DND-41 (cell line): ENCODE data around the gene ATP12A.

Experiments used
- ATAC-seq: fragments of 200-7000 bp; cut with Tn5 transposase; 3 replicates; pipeline ENCODE4 v1.9.1; 2021; ENCODE audit warnings: low read depth; ENCODE audit not compliant: insufficient read depth
- DNase-seq: peaks from one replicate; pipeline ENCODE4 v3.0.0-alpha.2; 2020
- H2AFZ ChIP-seq: 2 replicates; pipeline ENCODE4 v1.6.0; 2012; ENCODE audit warnings: low read depth, low read length
- H3K27ac ChIP-seq: 2 replicates; pipeline ENCODE4 v1.5.1; 2012; ENCODE audit warnings: low read length, inconsistent platforms
- H3K27me3 ChIP-seq: fragments of 200-600 bp; sonication (generic); 2 replicates; pipeline ENCODE4 v1.6.0; 2012; ENCODE audit warnings: low read length, mild to moderate bottlenecking, inconsistent platforms; ENCODE audit not compliant: insufficient read depth, poor library complexity
- H3K36me3 ChIP-seq: 2 replicates; pipeline ENCODE4 v1.5.1; 2012; ENCODE audit warnings: low read length, inconsistent platforms; ENCODE audit not compliant: insufficient read depth
- H3K4me1 ChIP-seq: 2 replicates; pipeline ENCODE4 v1.5.1; 2012; ENCODE audit warnings: mild to moderate bottlenecking, low read length; ENCODE audit not compliant: insufficient read depth
- H3K4me2 ChIP-seq: 2 replicates; pipeline ENCODE4 v1.6.0; 2012; ENCODE audit warnings: mild to moderate bottlenecking, moderate library complexity, low read length, inconsistent platforms; ENCODE audit not compliant: insufficient read depth
- H3K4me3 ChIP-seq, 2 experiments: fragments of 200-600 bp in 1 of 2; shearing (Covaris generic) in 1 of 2; 2 replicates each; pipeline ENCODE4 v1.5.1; 2012 to 2016; ENCODE audit warnings: inconsistent platforms in 2 of 2, low read length in 2 of 2, mild to moderate bottlenecking in 2 of 2, low read depth in 1 of 2, moderate library complexity in 1 of 2
- H3K79me2 ChIP-seq: 2 replicates; pipeline ENCODE4 v1.6.0; 2012; ENCODE audit warnings: low read length, inconsistent platforms; ENCODE audit not compliant: insufficient read depth
- H3K9ac ChIP-seq: 2 replicates; pipeline ENCODE4 v1.6.0; 2012; ENCODE audit warnings: low read depth, mild to moderate bottlenecking, inconsistent platforms, low read length, moderate library complexity
- H3K9me3 ChIP-seq: 2 replicates; pipeline ENCODE4 v1.5.1; 2012; ENCODE audit warnings: low read length, moderate library complexity, mild to moderate bottlenecking, inconsistent platforms; ENCODE audit not compliant: insufficient read depth, severe bottlenecking
- H4K20me1 ChIP-seq: 2 replicates; pipeline ENCODE4 v1.6.0; 2012; ENCODE audit warnings: low read length; ENCODE audit not compliant: insufficient read depth
- CTCF ChIP-seq: IDR thresholded peaks from 2 replicates; pipeline ENCODE4 v1.5.1; 2012; ENCODE audit warnings: borderline replicate concordance, low read length, moderate library complexity, mild to moderate bottlenecking; ENCODE audit not compliant: poor library complexity, severe bottlenecking; ENCODE audit errors: extremely low read depth
- EZH2 ChIP-seq: IDR thresholded peaks from 3 replicates; pipeline ENCODE4 v1.6.1; 2012; ENCODE audit warnings: borderline replicate concordance, low read depth, mild to moderate bottlenecking, moderate library complexity, low read length, inconsistent platforms; ENCODE audit not compliant: severe bottlenecking

ATP12A gene

DNA sequence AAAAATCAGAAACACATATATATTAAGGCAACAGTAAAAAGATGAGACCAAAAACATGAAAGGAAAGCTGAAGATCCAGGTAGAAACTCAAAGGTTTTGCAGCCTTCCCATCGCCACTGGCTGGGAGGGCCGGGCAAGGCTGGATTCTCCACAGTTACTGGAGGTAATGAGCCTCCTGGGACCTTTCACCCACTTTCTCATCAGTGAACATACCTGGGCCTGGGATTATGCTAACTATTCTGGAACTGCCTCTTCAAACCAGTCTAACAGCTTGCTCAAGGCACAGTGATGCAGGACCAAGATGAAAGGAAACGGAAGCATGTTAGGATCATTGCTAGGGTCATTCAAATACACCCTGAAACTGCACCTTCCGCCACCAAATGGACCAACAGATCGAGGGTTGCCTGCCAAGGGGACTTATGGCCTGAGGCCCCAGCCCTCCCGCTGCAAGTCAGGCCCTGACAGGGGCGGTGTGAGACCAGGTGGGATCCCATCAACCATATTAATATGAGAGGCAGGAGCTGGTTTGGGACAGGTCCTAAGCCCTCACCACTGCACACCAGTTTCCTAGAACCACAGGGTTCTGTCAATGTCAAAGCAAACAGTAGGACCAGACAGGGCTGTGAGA, 28.4 kb upstream of the ATP12A start:
- no peak overlapping the region for H3K9ac ChIP-seq
- ATAC-seq (no peak), DNase-seq (no peak)
- no peaks in the 10 kb centered on the region for H3K36me3 ChIP-seq
- no peak overlapping the region for H3K4me2 ChIP-seq
- TF ChIP-seq CTCF (no peak), EZH2 (no peak)
- no peaks in the 10 kb centered on the region for H3K27me3 ChIP-seq
- H4K20me1 ChIP-seq = no peaks in the 10 kb centered on the region
- no peak overlapping the region for H2AFZ ChIP-seq
- H3K4me3 ChIP-seq = no peak overlapping the region
- no peaks in the 10 kb centered on the region for H3K9me3 ChIP-seq
- H3K27ac ChIP-seq = no peak overlapping the region
- H3K4me1 ChIP-seq = no peaks in the 10 kb centered on the region
- H3K79me2 ChIP-seq = no peaks in the 10 kb centered on the region

DNA sequence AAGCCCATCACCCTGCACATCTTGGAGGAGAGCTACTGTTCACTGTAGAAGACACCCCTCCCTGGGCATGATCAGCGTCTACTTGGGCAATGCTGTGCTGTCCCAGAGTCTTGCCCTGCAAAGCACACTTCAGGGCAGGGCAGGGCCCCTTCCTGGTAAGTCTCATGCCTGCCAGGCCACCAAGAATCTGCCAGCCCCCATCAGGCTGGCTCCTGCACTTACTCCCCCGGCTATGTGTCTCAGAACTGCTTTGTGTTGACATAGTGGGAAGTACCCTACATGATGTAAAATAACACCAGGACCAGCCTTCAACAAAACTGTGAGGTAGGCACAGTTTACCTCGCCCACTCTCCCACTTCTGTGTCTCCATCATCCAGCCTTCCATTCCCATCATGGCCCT, 27.8 kb upstream of the ATP12A start:
- Histone ChIP-seq H4K20me1 (no peaks in the 10 kb centered on the region), H3K4me1 (no peaks in the 10 kb centered on the region), H3K27me3 (no peaks in the 10 kb centered on the region), H3K36me3 (no peaks in the 10 kb centered on the region), H3K9ac (no peak overlapping the region), H3K4me3 (no peak overlapping the region), H3K4me2 (no peak overlapping the region), H2AFZ (no peak overlapping the region), H3K27ac (no peak overlapping the region), H3K9me3 (no peaks in the 10 kb centered on the region), H3K79me2 (no peaks in the 10 kb centered on the region)
- ATAC-seq = no peak
- no peak for TF ChIP-seq CTCF
- TF ChIP-seq EZH2 = no peak
- DNase-seq = no peak

GRCh38 chr13:24654741-24655140, 25.5 kb upstream of the ATP12A start:
- no peak overlapping the region for H3K4me3 ChIP-seq
- H3K79me2 ChIP-seq = no peaks in the 10 kb centered on the region
- no peaks in the 10 kb centered on the region for H3K9me3 ChIP-seq
- H2AFZ ChIP-seq = no peak overlapping the region
- TF ChIP-seq CTCF (no peak), EZH2 (no peak)
- no peaks in the 10 kb centered on the region for H3K36me3 ChIP-seq
- ATAC-seq (no peak), DNase-seq (no peak)
- no peak overlapping the region for H3K27ac ChIP-seq
- no peaks in the 10 kb centered on the region for H3K27me3 ChIP-seq
- H3K9ac ChIP-seq = no peak overlapping the region
- H3K4me1 ChIP-seq = no peaks in the 10 kb centered on the region
- no peaks in the 10 kb centered on the region for H4K20me1 ChIP-seq
- no peak overlapping the region for H3K4me2 ChIP-seq
